M059J (cell line): ENCODE results near the gene ALDH18A1. TPM values are rescaled to one million over a fixed set of nuclear protein-coding genes. Genes with fewer than 3 reads are reported as not detected.
A peak's percentile ranks its signal among the peaks of the same experiment; 100 is the strongest.
"Not testable (repeated sequence)": the region's sequence is repeated elsewhere in the genome, so short reads cannot be mapped to it uniquely, and the experiment has no call there.

ENCODE experiments used
- DNase-seq: peaks from one replicate; pipeline ENCODE4 v3.0.0-alpha.2; 2012; ENCODE audit warnings: low read depth
- total RNA-seq: library from RNA; depleted of rRNA; stranded (reverse); fragments of >200 nt; shearing (Covaris generic); gene quantifications from 2 replicates; pipeline ENCODE4 v1.2.3, GENCODE V29; 2014

ALDH18A1 gene
- total RNA-seq, 1 experiment from 2014 or later, result 114 TPM

- peak; percentile 6 for DNase-seq
These were observed 6.3 kb downstream of the ALDH18A1 start for GRCh38 chr10:95650232-95650631.

DNA sequence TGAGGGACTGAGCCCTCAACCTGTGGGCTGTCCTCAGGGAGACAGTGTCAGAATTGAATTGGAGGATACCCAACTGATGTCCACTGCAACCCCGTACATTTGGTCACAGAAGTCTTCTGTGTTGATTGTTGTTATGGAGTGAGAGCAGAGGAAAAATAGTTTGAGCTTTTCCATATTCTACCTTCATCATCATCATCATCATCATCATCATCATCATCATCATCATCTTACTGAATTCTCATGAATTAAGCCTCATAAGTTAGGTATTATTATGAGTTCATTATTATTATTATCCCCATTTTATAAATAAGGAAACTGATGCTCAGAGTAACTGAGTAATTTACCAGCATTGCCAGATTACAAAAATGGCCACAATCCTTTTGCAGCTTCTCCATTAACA is 8.4 kb downstream of the ALDH18A1 start:
- DNase-seq, result no peak

GRCh38 chr10:95646160-95646559 is 10.4 kb downstream of the ALDH18A1 start:
- DNase-seq, result no peak

DNA sequence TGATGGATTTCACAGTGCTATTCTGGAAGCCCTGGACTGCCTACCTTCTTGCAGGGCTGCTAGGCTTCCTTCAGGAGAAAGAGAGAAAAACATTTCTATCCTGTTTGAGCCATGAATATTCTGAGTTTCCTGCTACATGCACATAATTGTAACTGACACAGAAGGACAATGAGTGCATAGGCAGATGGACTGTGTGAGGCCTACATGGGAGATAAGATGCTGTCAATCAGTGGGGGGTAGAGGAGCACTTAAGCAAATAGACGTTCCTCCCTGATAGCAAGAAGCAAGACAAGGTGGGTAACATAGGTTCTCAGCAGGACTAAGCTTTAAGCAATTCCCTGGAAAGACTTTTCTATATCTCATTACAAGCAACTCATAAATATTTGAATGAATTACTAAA is 11.6 kb downstream of the ALDH18A1 start:
- DNase-seq, result no peak

GRCh38 chr10:95640891-95641315 is 15.6 kb downstream of the ALDH18A1 start:
- DNase-seq, result no peak

- no peak for DNase-seq
These were observed 18.6 kb downstream of the ALDH18A1 start for GRCh38 chr10:95637911-95638310.

GRCh38 chr10:95637140-95637539 is 19.4 kb downstream of the ALDH18A1 start:
- DNase-seq, result no peak

GRCh38 chr10:95635319-95635733 is 21.2 kb downstream of the ALDH18A1 start:
- no peak for DNase-seq

- DNase-seq, result peak; percentile 56
These were observed 27.7 kb downstream of the ALDH18A1 start for GRCh38 chr10:95628786-95629185.

GRCh38 chr10:95626500-95626899 is 30.0 kb downstream of the ALDH18A1 start:
- no peak for DNase-seq

- not testable (repeated sequence) for DNase-seq
These were observed 36.1 kb downstream of the ALDH18A1 start for GRCh38 chr10:95620415-95620814.

GRCh38 chr10:95618101-95618500 is 38.4 kb downstream of the ALDH18A1 start:
- no peak for DNase-seq

DNA sequence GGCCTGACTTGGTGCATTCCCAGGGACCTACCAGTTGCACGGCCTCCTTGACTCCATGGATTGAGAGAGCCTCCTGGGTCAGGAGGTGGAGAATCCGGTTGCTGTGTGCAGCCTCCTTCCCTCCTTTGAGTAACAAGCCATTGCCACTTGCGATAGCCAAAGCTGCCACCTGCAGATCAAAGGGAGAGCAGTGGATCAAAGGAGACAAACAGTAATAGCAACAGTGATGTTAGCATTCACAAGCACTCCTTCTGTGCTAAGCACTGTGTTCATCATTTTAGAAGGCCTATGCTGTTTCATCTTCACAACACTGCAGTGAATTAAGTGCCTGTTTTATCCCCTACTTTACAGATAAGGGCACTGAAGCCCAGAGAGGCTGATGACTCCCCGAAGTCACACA is 40.1 kb downstream of the ALDH18A1 start:
- no peak for DNase-seq

DNA sequence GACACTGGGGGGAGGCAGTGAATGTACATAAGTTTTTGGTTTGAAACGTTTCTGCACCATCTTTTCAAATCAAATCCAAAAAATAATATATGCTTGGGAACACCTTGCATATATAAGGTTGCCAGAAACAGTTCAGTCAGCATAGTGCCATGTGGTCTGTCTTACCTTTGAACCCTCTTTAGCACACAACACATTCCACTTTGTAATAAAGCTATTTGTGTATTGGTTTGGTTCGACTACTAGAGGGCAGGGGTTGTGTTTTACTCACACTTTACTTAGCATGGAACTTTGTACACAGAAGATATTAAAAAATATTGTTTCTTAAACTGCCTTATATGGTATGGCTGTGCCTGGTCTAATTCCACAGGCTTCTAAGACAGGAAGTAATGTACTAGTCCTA is 43.2 kb downstream of the ALDH18A1 start:
- DNase-seq, result no peak

DNA sequence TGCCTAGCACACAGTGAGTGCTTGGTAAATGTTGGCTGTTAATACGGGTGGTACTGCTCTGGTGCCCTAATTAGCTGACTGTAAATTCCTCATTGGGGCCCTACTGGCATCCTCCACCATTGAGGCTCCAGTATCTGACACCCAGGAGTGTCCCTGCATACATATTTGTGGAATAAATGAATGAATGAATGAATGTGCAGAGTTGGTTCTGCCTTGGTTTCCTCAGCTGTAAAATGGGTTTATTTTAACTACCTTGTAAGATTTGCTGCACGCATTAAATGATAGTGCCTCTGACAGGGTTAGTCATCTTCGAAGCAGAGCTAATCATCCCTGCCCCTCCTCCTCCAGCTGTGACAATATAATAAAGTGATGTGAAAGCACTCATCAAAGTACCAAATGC is 45.8 kb downstream of the ALDH18A1 start:
- DNase-seq, result no peak

DNA sequence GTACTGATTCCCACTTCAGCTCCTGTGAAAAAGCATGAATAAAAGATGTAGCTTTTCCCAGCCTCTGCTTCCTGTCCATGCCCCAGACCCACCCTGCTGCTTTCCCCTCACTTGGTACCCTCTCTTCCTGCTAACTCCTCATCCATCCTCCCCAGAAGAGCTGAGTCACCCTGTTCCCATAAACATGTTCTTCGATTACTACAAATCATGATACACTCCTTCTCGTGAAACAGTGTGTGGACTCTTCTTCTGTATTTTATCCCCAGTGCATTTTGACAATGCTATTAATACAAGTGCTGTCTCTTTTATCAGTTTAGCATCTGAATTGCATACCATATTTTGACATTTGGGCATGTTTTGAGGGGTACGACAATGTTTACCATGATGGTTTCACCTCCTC is 49.6 kb downstream of the ALDH18A1 start:
- DNase-seq, result no peak

DNA sequence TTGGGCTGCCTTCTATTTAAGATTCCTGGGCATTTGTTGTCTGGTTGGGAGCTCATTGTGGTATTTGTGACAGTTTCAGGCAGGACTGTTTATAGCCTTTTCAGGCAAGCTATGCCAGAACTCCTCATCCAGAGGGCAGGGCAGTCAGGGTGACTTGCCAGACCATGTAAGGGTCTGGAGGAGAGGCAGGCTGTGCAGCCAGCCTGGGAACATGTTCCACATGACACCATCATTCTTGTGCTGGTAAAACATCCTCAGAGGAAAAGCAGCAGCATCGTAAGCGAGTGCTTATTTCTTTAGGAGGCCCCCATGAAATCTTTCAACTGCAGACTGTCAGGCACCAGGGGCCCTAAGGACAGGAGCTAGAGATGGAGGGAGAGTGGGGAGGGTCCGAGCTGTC is 51.3 kb downstream of the ALDH18A1 start:
- no peak for DNase-seq

GRCh38 chr10:95604630-95605029 is 51.9 kb downstream of the ALDH18A1 start:
- DNase-seq, result no peak

GRCh38 chr10:95602382-95602781 is 54.1 kb downstream of the ALDH18A1 start:
- DNase-seq, result no peak

DNA sequence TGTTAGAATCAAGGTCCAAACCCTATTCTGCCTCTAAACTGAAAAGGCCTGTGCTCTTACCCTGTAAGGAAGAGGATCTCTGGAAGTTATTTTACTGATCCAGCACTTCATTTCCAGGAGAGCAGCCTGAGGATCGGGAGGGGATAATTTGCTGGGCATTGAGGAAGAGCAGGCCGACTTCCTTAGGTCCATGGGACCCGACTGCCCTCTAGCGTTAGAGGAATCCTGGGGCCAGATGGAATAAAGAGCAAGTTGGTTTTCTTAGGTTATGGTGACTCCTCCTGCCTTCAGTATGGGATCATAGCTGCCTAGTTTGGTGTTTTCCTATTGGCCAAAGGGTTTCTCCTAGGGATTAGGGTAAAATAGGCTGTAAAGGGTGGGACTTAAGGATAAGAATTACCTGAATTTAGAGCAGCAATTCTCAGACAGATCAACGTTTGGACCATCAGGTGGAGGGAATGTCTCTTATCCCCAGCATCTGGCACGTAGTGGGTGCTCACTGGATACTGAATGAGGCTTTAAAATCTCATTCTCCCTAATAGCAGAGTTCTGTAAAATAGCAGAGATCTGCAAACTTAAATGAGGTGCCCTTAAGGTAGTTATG is 55.3 kb downstream of the ALDH18A1 start:
- DNase-seq, result peak; percentile 79

GRCh38 chr10:95600158-95600557 is 56.4 kb downstream of the ALDH18A1 start:
- no peak for DNase-seq

- DNase-seq, result no peak
These were observed 58.7 kb downstream of the ALDH18A1 start for GRCh38 chr10:95597788-95598187.

GRCh38 chr10:95588025-95588424 is 68.5 kb downstream of the ALDH18A1 start:
- no peak for DNase-seq

DNA sequence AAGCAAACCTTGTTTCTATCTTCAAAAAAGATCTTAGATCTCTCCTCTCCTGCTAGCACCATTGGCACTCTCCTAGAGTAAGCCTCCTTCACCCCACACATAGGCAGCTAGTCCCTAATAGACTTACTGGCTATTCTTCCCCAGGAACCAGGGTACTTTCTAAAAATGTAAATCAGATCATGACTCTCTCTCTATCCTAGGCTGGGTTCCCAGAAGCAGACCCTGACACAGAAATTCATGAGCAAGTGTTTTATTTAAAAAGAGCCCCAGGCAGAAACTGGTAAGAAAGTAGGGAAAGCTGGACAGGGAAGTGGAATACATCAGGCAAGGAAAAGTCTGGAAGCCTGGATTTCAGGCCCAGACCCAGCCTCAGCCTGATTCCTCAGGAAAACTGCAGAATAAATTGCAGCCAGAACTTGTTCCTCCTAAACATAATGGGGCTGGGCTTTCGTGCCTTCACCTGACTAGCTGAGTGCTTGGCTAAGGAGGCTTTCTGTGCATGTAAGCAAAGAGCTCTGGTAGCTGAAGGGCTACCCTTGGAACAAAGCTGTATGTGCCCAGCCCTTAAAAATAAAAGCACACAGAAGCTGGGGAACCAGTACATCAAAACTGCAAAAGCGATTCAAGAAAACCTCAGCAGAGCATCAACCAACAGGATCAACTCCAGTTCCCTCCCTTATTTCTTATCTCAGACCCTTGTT is 76.5 kb downstream of the ALDH18A1 start:
- no peak for DNase-seq
